ENCODE results near the gene ST6GALNAC5.

DNA sequence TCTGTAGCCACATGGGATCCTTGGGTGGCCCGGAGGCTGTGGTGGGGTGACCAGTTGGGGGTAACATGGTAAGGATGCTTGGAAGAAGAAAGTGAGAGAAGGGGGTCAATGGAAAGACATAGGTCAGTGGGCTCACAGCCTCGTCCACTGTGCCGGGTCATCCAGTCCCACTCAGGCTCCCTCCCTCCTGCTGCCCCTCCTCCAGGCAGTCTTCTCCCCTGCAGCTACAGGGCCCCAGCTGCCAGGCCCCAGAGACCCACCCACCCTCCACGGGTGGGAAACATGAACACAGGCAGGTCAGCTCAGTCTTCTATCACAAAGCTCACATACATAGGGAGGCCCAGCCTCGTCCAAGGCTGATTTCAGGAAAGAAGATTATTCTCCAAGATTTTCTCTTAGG, 158.3 kb downstream of the ST6GALNAC5 start:
- TF ChIP-seq CTCF (IDR thresholded peaks at IDR 0.05) (no peak), EP300 (IDR thresholded peaks at IDR 0.05) (no peak)

Measured in ovary (tissue), 3 donors.